Measurements from ENCODE around the gene SYNDIG1. TPM values are rescaled to one million over a fixed set of nuclear protein-coding genes. Genes with fewer than 3 reads are reported as not detected.

SYNDIG1 gene
- total RNA-seq, 1 donor: 2.2 TPM

GRCh38 chr20:24632581-24632980 lies 163.2 kb downstream of the SYNDIG1 start:
- Histone ChIP-seq H3K27me3 (ENCODE audit: insufficient read depth, low read length) (no peaks in the 10 kb centered on the region), H3K36me3 (ENCODE audit: insufficient read depth, low read length) (no peaks in the 10 kb centered on the region), H4K20me1 (ENCODE audit: insufficient read depth, low read length) (no peaks in the 10 kb centered on the region), H3K9me3 (ENCODE audit: low read depth, low read length) (no peaks in the 10 kb centered on the region), H3K4me3 (ENCODE audit: insufficient read depth, low read length) (no peak overlapping the region), H3K4me2 (ENCODE audit: insufficient read depth, low read length) (no peak overlapping the region), H3K4me1 (ENCODE audit: insufficient read depth, low read length) (peaks cover 11% of the 10 kb centered on the region), H2AFZ (ENCODE audit: low read length) (no peak overlapping the region), H3K79me2 (ENCODE audit: insufficient read depth, low read length) (no peaks in the 10 kb centered on the region), H3K27ac (ENCODE audit: low read depth, low read length) (no peak overlapping the region)
- DNase-seq (ENCODE audit: insufficient read length, low spot score, missing footprints): no peak
- TF ChIP-seq, protein P1, sequence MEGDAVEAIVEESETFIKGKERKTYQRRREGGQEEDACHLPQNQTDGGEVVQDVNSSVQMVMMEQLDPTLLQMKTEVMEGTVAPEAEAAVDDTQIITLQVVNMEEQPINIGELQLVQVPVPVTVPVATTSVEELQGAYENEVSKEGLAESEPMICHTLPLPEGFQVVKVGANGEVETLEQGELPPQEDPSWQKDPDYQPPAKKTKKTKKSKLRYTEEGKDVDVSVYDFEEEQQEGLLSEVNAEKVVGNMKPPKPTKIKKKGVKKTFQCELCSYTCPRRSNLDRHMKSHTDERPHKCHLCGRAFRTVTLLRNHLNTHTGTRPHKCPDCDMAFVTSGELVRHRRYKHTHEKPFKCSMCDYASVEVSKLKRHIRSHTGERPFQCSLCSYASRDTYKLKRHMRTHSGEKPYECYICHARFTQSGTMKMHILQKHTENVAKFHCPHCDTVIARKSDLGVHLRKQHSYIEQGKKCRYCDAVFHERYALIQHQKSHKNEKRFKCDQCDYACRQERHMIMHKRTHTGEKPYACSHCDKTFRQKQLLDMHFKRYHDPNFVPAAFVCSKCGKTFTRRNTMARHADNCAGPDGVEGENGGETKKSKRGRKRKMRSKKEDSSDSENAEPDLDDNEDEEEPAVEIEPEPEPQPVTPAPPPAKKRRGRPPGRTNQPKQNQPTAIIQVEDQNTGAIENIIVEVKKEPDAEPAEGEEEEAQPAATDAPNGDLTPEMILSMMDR (IDR thresholded peaks at IDR 0.05; ENCODE audit: extremely low read depth, low read depth, low read length): no peak

DNA sequence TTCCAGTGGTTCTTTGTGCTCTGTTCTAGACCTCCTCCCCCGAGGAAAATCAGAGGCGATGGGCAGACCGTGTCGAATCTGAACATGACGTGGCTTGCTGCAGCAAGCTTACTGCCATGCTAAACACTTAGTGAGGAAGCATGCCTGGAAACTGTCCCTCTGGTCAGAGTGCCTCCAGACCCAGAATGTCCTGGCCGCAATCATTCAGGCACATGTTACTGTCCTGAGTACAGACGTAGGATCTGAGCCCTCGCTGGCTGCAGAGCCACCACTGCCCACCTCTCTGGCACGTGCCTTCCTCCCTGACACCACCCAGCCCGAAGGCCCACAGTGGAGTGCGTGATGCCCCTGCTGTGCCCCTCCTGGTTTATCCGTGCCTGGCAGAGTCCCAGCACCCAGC lies 163.6 kb downstream of the SYNDIG1 start:
- H3K4me2 ChIP-seq (ENCODE audit: insufficient read depth, low read length): no peak overlapping the region
- H3K9me3 ChIP-seq (ENCODE audit: low read depth, low read length): no peaks in the 10 kb centered on the region
- H3K4me1 ChIP-seq (ENCODE audit: insufficient read depth, low read length): peaks cover 11% of the 10 kb centered on the region
- no peak overlapping the region for H3K4me3 ChIP-seq (ENCODE audit: insufficient read depth, low read length)
- no peaks in the 10 kb centered on the region for H3K27me3 ChIP-seq (ENCODE audit: insufficient read depth, low read length)
- no peaks in the 10 kb centered on the region for H3K36me3 ChIP-seq (ENCODE audit: insufficient read depth, low read length)
- no peaks in the 10 kb centered on the region for H4K20me1 ChIP-seq (ENCODE audit: insufficient read depth, low read length)
- DNase-seq (ENCODE audit: insufficient read length, low spot score, missing footprints): peak; percentile 49
- H3K27ac ChIP-seq (ENCODE audit: low read depth, low read length): no peak overlapping the region
- TF ChIP-seq, protein P1 (IDR thresholded peaks at IDR 0.05; ENCODE audit: extremely low read depth, low read depth, low read length): no peak
- no peak overlapping the region for H2AFZ ChIP-seq (ENCODE audit: low read length)
- no peaks in the 10 kb centered on the region for H3K79me2 ChIP-seq (ENCODE audit: insufficient read depth, low read length)

- TF ChIP-seq, protein P1 (IDR thresholded peaks at IDR 0.05; ENCODE audit: extremely low read depth, low read depth, low read length): no peak
- Histone ChIP-seq H3K9me3 (ENCODE audit: low read depth, low read length) (no peaks in the 10 kb centered on the region), H3K27ac (ENCODE audit: low read depth, low read length) (no peak overlapping the region), H3K36me3 (ENCODE audit: insufficient read depth, low read length) (no peaks in the 10 kb centered on the region), H4K20me1 (ENCODE audit: insufficient read depth, low read length) (no peaks in the 10 kb centered on the region), H3K79me2 (ENCODE audit: insufficient read depth, low read length) (no peaks in the 10 kb centered on the region), H3K4me3 (ENCODE audit: insufficient read depth, low read length) (no peak overlapping the region), H3K27me3 (ENCODE audit: insufficient read depth, low read length) (no peaks in the 10 kb centered on the region), H3K4me1 (ENCODE audit: insufficient read depth, low read length) (peaks cover 11% of the 10 kb centered on the region), H2AFZ (ENCODE audit: low read length) (no peak overlapping the region), H3K4me2 (ENCODE audit: insufficient read depth, low read length) (no peak overlapping the region)
- DNase-seq (ENCODE audit: insufficient read length, low spot score, missing footprints): no peak
Measured at GRCh38 chr20:24633521-24633920, 164.1 kb downstream of the SYNDIG1 start.

DNA sequence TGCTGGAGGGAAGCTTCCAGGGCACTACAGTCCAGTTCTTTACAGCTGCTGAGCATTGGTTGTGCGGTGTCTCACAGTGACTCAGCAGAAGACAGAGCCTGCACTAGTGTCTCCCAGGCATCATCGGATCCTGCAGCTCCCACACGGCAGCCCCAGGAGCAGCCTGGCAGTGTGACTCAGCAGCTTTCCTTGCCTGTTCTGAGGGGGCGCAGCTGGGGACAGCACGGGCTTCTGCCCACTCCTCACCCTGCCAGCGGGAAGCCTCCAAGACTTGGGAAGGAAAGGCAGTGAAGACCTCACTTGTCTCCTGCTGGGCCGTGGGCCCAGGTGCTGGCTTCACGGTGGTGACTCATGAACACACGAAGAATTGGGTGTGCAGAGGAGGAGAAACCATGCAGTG lies 165.4 kb downstream of the SYNDIG1 start:
- Histone ChIP-seq H4K20me1 (ENCODE audit: insufficient read depth, low read length) (no peaks in the 10 kb centered on the region), H3K4me2 (ENCODE audit: insufficient read depth, low read length) (peak overlapping the region; percentile 69), H2AFZ (ENCODE audit: low read length) (peak overlapping the region; percentile 77), H3K79me2 (ENCODE audit: insufficient read depth, low read length) (no peaks in the 10 kb centered on the region), H3K27me3 (ENCODE audit: insufficient read depth, low read length) (no peaks in the 10 kb centered on the region), H3K9me3 (ENCODE audit: low read depth, low read length) (no peaks in the 10 kb centered on the region), H3K4me3 (ENCODE audit: insufficient read depth, low read length) (peak overlapping the region; percentile 57), H3K4me1 (ENCODE audit: insufficient read depth, low read length) (peaks cover 11% of the 10 kb centered on the region), H3K36me3 (ENCODE audit: insufficient read depth, low read length) (no peaks in the 10 kb centered on the region), H3K27ac (ENCODE audit: low read depth, low read length) (peak overlapping the region; percentile 59)
- TF ChIP-seq, protein P1 (IDR thresholded peaks at IDR 0.05; ENCODE audit: extremely low read depth, low read depth, low read length): no peak
- peak; percentile 98 for DNase-seq (ENCODE audit: insufficient read length, low spot score, missing footprints)
